Fibroblast of the aortic adventitia (primary cell): ENCODE data around the gene DCPS. TPM values are rescaled to one million over a fixed set of nuclear protein-coding genes. Genes with fewer than 3 reads are reported as not detected.
"Not testable (repeated sequence)": the region's sequence is repeated elsewhere in the genome, so short reads cannot be mapped to it uniquely, and the experiment has no call there.

Source experiments
- DNase-seq: peaks from one replicate; pipeline ENCODE4 v3.0.0-alpha.2; 2010; ENCODE audit warnings: low read depth
- H3K4me3 ChIP-seq: 2 replicates; pipeline ENCODE4 v1.5.1; 2011; ENCODE audit warnings: low read depth, mild to moderate bottlenecking, control low read depth, low read length, moderate library complexity
- CTCF ChIP-seq: IDR thresholded peaks from 2 replicates; pipeline ENCODE4 v1.5.1; 2011; ENCODE audit warnings: mild to moderate bottlenecking, low read length, control low read depth, inconsistent platforms; ENCODE audit not compliant: insufficient read depth
- total RNA-seq: library from RNA; depleted of rRNA; stranded (reverse); fragments of >200 nt; gene quantifications from 2 replicates; pipeline ENCODE4 v1.2.3, GENCODE V29; 2012; ENCODE audit warnings: low replicate concordance

The DCPS gene
- total RNA-seq, 1 donor, result 11.4 TPM

GRCh38 chr11:126366064-126366822 is 62.4 kb downstream of the DCPS start:
- DNase-seq, result no peak
- no peak for TF ChIP-seq CTCF

GRCh38 chr11:126366823-126367654 is 63.2 kb downstream of the DCPS start:
- DNase-seq, H3K4me3 ChIP-seq: not testable (repeated sequence)

More at GRCh38 chr11:126366064-126366822, 62.4 kb downstream of the DCPS start:
- H3K4me3 ChIP-seq, result no peak overlapping the region

GRCh38 chr11:126367806-126368205 is 63.9 kb downstream of the DCPS start:
- H3K4me3 ChIP-seq, DNase-seq: not testable (repeated sequence)

GRCh38 chr11:126368336-126369119 is 64.7 kb downstream of the DCPS start:
- H3K4me3 ChIP-seq, DNase-seq: not testable (repeated sequence)

- TF ChIP-seq CTCF, result no peak
- DNase-seq, result no peak
- no peak overlapping the region for H3K4me3 ChIP-seq
Observed at GRCh38 chr11:126370016-126370415, 66.2 kb downstream of the DCPS start.

GRCh38 chr11:126371595-126371994 is 67.7 kb downstream of the DCPS start:
- TF ChIP-seq CTCF, result no peak
- no peak overlapping the region for H3K4me3 ChIP-seq
- no peak for DNase-seq

GRCh38 chr11:126373389-126374066 is 69.7 kb downstream of the DCPS start:
- not testable (repeated sequence) for DNase-seq, H3K4me3 ChIP-seq

- not testable (repeated sequence) for H3K4me3 ChIP-seq, DNase-seq
Observed at GRCh38 chr11:126374562-126375300, 70.9 kb downstream of the DCPS start.

GRCh38 chr11:126375726-126376125 is 71.9 kb downstream of the DCPS start:
- no peak overlapping the region for H3K4me3 ChIP-seq
- peak; percentile 85 for DNase-seq
- TF ChIP-seq CTCF, result no peak
